ENCODE data around the gene WDPCP. TPM values are rescaled to one million over a fixed set of nuclear protein-coding genes. Genes with fewer than 3 reads are reported as not detected.

The WDPCP gene
- total RNA-seq, 1 experiment from 2014 or later, result 7.4 TPM

DNA sequence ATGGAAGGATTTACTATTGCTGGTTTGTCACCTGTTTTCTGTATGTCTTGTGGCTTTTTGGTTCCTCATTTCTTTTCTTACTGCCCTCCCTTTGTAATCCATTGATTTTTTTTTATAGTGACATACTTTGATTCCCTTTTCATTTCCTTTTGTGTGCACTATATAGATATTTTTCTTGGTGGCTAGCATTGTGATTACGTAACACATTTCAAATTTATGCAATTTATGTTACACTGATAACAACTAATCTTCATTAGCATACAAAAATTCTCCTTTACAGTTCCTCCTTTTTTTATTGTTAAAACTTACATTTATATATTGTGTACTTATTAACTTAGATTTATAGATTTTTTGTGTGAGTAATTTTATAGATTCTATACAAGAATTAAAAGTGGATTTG, 457.1 kb downstream of the WDPCP start:
- Histone ChIP-seq H3K4me1 (ENCODE audit: control insufficient read depth, insufficient read depth, low read length) (no peaks in the 10 kb centered on the region), H3K36me3 (ENCODE audit: control insufficient read depth, insufficient read depth, low read length) (no peaks in the 10 kb centered on the region), H3K27me3 (ENCODE audit: control insufficient read depth, insufficient read depth, low read length) (no peaks in the 10 kb centered on the region), H3K9me3 (ENCODE audit: control insufficient read depth, insufficient read depth, low read depth, low read length) (no peaks in the 10 kb centered on the region), H3K4me3 (ENCODE audit: low read depth in 2 of 2, low read length in 2 of 2) (no peak overlapping the region), H3K27ac (ENCODE audit: low read length) (no peak overlapping the region)
- intact Hi-C loops (cut with micrococcal nuclease; ENCODE audit: unreplicated experiment) (no loop called here), in situ Hi-C loops (cut with HindIII; ENCODE audit: low pct_unique_long_range_greater_than_20kb, low sequenced_read_pairs) (no loop called here)
- no peak for TF ChIP-seq POLR2AphosphoS5 (IDR thresholded peaks at IDR 0.05; ENCODE audit: low read depth, low read length)
- TF ChIP-seq SIN3A (IDR thresholded peaks at IDR 0.05; ENCODE audit: borderline replicate concordance, insufficient read depth, low read depth, low read length), result no peak
- DNase-seq (ENCODE audit: low read depth, low spot score) (no peak), ATAC-seq (no peak)
- no TSS peak for BruUV-seq (replicated peaks)
- ChIA-PET POLR2A (no interaction called here), CTCF (no interaction called here)

DNA sequence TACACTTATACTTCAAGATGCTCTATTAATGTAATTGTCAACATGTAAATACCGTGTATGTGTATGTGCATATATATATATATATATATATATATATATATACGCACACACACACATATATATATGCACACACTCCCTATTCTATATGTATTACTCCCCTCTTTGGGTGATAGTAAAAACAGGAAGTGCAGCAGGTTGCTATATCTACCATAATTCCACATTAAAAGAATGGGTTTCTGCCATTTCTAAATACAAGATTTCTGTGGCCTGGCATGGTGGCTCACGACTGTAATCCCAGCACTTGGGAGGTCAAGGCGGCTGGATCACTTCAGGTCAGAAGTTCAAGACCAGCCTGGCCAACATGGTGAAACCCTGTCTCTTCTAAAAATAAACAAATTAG, 460.7 kb downstream of the WDPCP start:
- no peak for TF ChIP-seq TCF7L2 (IDR thresholded peaks at IDR 0.05; ENCODE audit: low read depth, low read length)
- TF ChIP-seq SIN3A (IDR thresholded peaks at IDR 0.05; ENCODE audit: borderline replicate concordance, insufficient read depth, low read depth, low read length), result no peak
- TF ChIP-seq, protein P1, sequence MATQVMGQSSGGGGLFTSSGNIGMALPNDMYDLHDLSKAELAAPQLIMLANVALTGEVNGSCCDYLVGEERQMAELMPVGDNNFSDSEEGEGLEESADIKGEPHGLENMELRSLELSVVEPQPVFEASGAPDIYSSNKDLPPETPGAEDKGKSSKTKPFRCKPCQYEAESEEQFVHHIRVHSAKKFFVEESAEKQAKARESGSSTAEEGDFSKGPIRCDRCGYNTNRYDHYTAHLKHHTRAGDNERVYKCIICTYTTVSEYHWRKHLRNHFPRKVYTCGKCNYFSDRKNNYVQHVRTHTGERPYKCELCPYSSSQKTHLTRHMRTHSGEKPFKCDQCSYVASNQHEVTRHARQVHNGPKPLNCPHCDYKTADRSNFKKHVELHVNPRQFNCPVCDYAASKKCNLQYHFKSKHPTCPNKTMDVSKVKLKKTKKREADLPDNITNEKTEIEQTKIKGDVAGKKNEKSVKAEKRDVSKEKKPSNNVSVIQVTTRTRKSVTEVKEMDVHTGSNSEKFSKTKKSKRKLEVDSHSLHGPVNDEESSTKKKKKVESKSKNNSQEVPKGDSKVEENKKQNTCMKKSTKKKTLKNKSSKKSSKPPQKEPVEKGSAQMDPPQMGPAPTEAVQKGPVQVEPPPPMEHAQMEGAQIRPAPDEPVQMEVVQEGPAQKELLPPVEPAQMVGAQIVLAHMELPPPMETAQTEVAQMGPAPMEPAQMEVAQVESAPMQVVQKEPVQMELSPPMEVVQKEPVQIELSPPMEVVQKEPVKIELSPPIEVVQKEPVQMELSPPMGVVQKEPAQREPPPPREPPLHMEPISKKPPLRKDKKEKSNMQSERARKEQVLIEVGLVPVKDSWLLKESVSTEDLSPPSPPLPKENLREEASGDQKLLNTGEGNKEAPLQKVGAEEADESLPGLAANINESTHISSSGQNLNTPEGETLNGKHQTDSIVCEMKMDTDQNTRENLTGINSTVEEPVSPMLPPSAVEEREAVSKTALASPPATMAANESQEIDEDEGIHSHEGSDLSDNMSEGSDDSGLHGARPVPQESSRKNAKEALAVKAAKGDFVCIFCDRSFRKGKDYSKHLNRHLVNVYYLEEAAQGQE (IDR thresholded peaks at IDR 0.05; ENCODE audit: insufficient read depth in 1 of 2, low read depth in 2 of 2, low read length in 1 of 2), result no peak
- TF ChIP-seq POLR2AphosphoS5 (IDR thresholded peaks at IDR 0.05; ENCODE audit: low read depth, low read length), result no peak
- TF ChIP-seq, protein P2, sequence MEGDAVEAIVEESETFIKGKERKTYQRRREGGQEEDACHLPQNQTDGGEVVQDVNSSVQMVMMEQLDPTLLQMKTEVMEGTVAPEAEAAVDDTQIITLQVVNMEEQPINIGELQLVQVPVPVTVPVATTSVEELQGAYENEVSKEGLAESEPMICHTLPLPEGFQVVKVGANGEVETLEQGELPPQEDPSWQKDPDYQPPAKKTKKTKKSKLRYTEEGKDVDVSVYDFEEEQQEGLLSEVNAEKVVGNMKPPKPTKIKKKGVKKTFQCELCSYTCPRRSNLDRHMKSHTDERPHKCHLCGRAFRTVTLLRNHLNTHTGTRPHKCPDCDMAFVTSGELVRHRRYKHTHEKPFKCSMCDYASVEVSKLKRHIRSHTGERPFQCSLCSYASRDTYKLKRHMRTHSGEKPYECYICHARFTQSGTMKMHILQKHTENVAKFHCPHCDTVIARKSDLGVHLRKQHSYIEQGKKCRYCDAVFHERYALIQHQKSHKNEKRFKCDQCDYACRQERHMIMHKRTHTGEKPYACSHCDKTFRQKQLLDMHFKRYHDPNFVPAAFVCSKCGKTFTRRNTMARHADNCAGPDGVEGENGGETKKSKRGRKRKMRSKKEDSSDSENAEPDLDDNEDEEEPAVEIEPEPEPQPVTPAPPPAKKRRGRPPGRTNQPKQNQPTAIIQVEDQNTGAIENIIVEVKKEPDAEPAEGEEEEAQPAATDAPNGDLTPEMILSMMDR (IDR thresholded peaks at IDR 0.05), result no peak
- CTCF ChIA-PET, result no interaction called here
- Histone ChIP-seq H3K36me3 (ENCODE audit: control insufficient read depth, insufficient read depth, low read length) (no peaks in the 10 kb centered on the region), H3K4me1 (ENCODE audit: control insufficient read depth, insufficient read depth, low read length) (no peaks in the 10 kb centered on the region), H3K4me3 (ENCODE audit: low read depth in 2 of 2, low read length in 2 of 2) (no peak overlapping the region), H3K27me3 (ENCODE audit: control insufficient read depth, insufficient read depth, low read length) (no peaks in the 10 kb centered on the region), H3K27ac (ENCODE audit: low read length) (no peak overlapping the region), H3K9me3 (ENCODE audit: control insufficient read depth, insufficient read depth, low read depth, low read length) (no peaks in the 10 kb centered on the region)
- ATAC-seq (no peak), DNase-seq (ENCODE audit: low read depth, low spot score) (no peak)
- no TSS peak for BruUV-seq (replicated peaks)
- intact Hi-C loops (cut with micrococcal nuclease; ENCODE audit: unreplicated experiment) (no loop called here), in situ Hi-C loops (cut with HindIII; ENCODE audit: low pct_unique_long_range_greater_than_20kb, low sequenced_read_pairs) (no loop called here)
- POLR2A ChIA-PET, result no interaction called here

DNA sequence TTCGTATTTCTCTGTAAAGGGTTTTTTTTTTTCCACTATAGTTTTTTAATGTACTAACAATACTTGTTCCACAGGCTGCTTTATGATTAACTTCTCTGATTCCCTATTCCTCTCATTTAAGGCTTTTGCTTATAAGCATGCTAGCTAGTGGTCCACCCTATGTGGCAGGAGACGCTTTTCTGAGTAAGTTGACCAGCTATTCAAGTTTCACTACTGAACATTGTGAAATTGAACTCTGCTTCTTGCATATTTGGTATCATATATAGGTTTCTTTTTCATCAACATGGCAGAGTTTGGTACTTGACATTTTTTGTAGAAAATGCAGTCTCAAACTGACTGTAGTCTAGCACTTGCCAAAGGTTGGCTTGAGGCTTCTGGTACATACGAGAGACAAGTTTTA, 463.4 kb downstream of the WDPCP start:
- intact Hi-C loops (cut with micrococcal nuclease; ENCODE audit: unreplicated experiment), result no loop called here
- in situ Hi-C loops (cut with HindIII; ENCODE audit: low pct_unique_long_range_greater_than_20kb, low sequenced_read_pairs), result no loop called here
- no TSS peak for BruUV-seq (replicated peaks)
- ATAC-seq (no peak), DNase-seq (ENCODE audit: low read depth, low spot score) (no peak)
- POLR2A ChIA-PET, result interaction anchor here (0.6 kb wide), 1 partner anchor 81 kb away, joined by 4 read pairs; no protein-coding TSS in a partner anchor
- Histone ChIP-seq H3K27ac (ENCODE audit: low read length) (no peak overlapping the region), H3K9me3 (ENCODE audit: control insufficient read depth, insufficient read depth, low read depth, low read length) (no peaks in the 10 kb centered on the region), H3K4me3 (ENCODE audit: low read depth in 2 of 2, low read length in 2 of 2) (no peak overlapping the region), H3K4me1 (ENCODE audit: control insufficient read depth, insufficient read depth, low read length) (no peaks in the 10 kb centered on the region), H3K36me3 (ENCODE audit: control insufficient read depth, insufficient read depth, low read length) (no peaks in the 10 kb centered on the region), H3K27me3 (ENCODE audit: control insufficient read depth, insufficient read depth, low read length) (no peaks in the 10 kb centered on the region)
- CTCF ChIA-PET, result no interaction called here
- TF ChIP-seq POLR2AphosphoS5 (IDR thresholded peaks at IDR 0.05; ENCODE audit: low read depth, low read length), result no peak
- TF ChIP-seq, protein P2 (IDR thresholded peaks at IDR 0.05), result no peak
- TF ChIP-seq SIN3A (IDR thresholded peaks at IDR 0.05; ENCODE audit: borderline replicate concordance, insufficient read depth, low read depth, low read length), result no peak
- TF ChIP-seq, protein P1 (IDR thresholded peaks at IDR 0.05; ENCODE audit: insufficient read depth in 1 of 2, low read depth in 2 of 2, low read length in 1 of 2), result no peak
- TF ChIP-seq TCF7L2 (IDR thresholded peaks at IDR 0.05; ENCODE audit: low read depth, low read length), result no peak
